G401 (cell line): ENCODE results near the gene CYGB. TPM values are rescaled to one million over a fixed set of nuclear protein-coding genes. Genes with fewer than 3 reads are reported as not detected.

ENCODE experiments used
- DNase-seq: peaks from one replicate; pipeline ENCODE4 v3.0.0-alpha.2; 2015; ENCODE audit warnings: low spot score
- in situ Hi-C: cut with HindIII; loops from 2 replicates; pipeline ENCODE4 v1.10.0; 2016; ENCODE audit warnings: low sequenced_read_pairs, mixed read lengths
- total RNA-seq: library from RNA; depleted of rRNA; stranded (reverse); fragments of >200 nt; shearing (Covaris generic); gene quantifications from 2 replicates; pipeline ENCODE4 v1.2.3, GENCODE V29; 2014; rRNA removed

The CYGB gene
- total RNA-seq: 3.1 and 3.3 TPM in 2 replicates

DNA sequence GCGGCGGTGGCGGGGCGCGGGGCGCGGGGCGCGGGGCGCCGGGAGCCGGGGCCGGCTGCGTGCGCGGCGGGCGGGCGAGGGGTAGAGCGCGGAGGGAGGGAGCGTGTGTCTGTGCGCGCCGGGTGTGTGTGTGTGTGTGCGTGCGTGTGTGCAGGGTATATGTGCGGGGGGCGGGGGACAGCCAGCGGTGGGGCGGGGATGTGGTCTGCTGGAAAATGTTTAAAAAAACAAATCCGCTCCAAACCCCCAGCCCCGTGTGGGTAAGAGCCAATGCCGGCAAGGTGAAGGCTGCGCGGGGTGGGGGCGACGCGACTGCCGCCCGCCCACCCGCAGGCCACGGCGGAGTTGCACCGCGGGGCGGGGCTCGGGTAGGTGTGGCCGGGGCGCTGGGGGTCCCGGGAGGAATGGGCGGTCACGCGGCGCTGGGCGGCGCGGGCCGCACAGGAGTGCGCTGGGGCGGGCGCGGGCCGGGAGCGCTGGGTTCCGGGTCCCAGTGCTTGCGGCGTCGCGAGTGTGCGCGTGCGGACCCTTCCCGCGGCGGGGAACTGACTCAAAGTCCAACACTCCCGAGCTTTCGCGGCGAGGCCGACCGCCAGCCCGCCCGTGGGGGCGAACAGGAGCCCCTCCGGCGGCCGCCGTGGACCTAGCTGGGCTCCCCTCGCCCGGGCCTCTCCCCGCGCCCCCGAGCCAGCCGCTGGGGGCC, at the start of gene CYGB:
TSS of gene CYGB (minus strand) at position 132 of the 703 bp plus-strand sequence. CDS start 167 bp downstream, outside the sequence.
- in situ Hi-C loops: no loop called here
- no peak for DNase-seq

DNA sequence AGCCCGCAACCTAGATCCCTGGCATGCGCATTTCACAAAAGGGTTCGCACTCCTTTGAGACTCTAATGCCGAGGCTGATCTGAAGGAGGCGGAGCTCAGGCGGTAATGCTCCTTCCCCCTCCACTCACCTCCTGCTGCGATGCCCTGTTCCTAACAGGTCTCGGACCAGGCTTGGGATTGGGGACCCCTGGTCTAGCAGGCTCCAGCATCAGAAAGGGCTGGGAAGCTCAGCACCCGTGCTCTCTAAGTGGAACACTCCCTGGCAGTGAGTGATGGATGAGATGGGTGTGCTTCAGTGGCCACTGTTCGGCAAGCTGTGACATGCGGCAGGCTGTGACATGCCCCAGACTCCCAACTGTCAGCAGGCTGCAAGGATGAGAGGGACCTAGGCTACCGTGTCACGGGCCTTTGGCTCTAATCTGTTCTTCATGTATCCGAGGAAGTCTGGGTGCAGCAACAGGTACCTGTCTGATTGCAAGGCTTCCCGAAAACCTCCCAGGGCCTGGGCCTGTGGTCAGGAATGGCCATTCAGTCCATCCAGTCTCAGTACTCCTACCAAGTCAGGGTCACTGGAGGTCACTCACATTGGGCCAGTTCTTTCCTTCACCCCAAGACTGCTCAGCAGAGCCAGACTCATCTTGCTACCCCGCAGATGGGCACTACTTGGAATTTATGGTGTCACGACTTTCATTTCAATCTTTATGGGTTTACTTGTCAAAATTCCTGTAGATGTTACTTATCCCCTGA, 49.4 kb upstream of the CYGB start:
- DNase-seq: no peak
- in situ Hi-C loops: no loop called here

DNA sequence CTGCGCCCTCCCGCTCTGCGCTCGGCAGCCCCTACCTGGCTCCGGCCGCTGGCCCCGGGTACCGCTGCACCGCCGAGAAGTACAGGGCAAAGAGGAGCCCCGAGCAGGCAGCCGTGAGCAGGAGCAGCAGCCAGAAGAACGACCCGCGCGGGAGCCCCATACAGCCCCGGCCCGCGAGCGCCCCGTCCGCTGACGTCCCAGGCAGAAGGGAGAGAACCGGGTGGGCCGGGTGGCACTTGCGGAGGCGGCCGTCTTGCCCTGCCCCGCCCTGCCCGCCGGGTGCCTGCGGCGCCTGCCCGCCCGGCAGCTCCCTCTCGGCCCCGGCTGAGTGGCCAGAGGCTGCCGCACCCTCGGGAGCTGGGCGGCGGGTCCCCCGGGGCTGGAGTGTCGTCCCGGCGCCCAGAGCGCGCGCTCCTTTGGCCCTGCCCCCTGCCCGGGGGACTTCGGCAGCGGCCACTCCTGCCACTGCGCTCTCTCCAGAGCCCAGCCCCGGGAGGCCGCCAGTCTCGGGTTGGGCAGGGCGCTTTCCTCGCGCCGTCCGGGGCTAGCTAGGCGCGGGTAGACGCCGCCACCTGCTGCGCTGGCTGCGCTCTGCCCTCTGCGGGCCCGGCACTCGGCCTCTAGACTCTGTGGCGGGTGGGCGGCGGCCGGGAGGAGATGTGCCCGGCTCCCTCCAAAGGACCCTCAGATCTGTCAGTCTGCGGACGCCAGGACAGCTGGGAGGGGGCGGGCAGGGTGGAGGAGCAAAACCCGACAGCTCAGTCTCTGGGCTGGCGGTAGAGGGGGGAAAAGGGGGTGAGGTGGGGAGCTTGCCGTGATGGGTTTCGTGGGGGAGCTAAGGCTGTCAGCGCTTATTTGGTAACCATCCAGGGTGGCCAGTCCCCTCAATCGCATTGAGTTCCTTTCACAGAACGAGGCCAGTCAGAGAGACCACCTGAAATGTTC, 48.4 kb upstream of the CYGB start, which contains the start of gene ST6GALNAC2:
TSS of gene ST6GALNAC2 (minus strand) at position 212 of the 945 bp plus-strand sequence. CDS start at position 160, 52 bp downstream.
- in situ Hi-C loops: no loop called here
- no peak for DNase-seq

DNA sequence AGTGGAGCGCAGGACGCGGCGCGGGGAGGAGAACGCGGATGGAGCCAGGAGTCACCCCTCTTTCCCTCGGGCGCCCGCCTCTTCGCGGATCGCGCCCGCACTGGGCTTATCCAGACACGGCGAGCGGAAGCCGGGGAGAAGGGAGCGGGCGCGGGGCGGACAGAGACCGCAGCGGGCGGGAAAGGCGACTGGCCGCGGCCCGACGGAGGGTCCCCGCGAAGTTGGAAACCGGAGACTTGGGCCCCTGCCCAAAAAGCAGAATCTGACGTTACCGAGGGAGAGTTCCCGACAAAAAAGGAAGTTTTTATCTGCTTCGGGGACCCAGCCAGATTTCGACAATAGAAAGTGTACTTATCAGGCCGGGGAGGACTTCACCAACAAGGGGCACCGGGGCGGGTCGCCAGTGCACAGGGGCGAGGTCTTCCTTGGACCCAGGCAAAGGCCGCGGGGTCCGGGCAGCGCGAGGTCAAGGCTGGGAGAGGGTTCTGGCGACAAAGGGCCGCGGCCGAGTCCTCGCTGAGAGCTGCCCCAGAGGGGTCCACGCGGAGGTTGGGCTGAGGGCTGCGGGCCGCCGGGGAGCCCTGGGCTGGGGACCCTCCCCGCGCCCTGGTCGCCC, 47.6 kb upstream of the CYGB start:
- no peak for DNase-seq
- in situ Hi-C loops: no loop called here

DNA sequence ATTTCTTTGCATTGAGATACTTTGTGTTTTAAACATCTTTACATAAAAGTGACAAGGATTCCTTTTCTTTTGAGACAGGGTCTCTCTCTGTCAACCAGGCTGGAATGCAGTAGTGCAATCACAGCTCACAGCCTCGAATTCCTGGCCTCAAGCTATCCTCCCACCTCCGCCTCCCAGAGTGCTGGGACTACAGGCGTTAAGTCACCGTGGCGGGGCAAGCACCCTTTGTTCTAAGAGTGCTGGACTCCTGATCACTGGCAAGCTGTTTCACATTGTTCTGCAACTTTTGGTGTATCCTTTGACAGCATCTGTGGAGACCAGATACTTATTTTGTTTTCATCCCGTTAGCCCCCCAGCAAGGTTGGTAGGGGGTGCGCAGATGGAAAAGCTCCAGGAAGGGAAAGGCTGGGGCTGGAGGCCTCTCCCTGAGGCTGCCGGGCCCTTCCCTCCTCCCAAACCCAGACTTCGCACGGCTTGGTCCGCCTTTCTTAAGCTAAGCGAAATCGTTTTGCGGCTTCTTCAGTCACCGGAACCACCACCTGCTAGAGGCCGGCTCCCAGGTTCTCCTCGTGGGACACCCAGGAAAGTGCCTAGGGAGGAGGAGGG, 47.0 kb upstream of the CYGB start:
- in situ Hi-C loops: no loop called here
- no peak for DNase-seq

DNA sequence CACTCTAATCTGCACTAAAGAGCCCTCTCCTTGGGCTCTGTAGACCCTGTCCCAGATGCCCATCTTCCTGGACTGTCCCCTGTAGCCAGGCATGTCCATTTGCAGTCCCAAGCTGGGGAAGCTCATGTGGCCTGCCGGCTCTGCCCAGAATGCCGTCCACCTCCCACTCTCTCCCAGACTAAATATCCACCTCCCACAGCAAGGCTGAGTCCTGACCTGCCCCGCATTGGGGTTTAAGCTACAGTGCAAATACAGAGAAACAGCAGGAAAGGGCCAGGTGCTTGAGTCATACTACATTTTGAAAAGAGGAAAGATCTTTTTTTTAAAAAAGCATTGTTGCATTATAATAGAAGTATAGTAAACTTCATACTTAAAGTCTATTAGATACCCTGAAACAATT, 45.2 kb upstream of the CYGB start:
- no peak for DNase-seq
- in situ Hi-C loops: no loop called here

DNA sequence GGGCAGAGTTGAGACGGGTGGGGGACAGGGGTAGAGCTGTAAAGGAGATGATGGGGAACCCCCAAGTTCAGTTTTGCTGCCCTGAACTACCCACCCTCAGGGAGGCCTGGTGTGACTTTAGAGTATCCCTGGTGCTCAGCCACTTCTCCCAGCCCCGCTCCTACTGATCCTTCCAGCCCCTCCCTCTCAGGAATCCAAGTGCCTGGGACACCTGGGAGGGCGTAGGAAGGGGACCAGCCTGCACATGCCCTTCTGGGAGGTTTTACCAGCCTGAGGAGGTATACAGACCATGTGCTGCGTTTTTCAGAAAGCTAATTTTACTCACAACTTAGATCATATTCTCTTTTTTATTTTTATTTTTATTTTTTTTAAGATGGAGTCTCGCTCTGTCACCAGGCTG, 44.0 kb upstream of the CYGB start:
- DNase-seq: no peak
- in situ Hi-C loops: no loop called here

DNA sequence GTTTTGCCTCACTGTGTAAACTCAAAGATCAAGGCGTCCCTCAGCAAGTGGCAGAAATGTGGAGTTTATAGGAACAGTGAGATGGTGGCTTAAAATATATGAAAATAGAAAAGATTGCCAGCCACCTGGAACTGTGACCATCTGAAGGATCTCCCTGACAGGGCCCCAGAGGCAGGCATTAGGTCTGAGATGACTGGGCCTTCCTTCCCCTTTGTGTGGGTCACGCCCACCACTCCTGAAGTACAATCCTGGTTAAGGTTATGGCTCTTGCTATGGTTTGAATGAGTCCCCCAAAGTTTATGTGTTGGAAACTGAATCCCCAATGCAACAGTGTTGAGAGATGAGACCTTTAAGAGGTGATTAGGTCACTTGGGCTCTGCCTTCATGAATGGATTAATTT, 41.8 kb upstream of the CYGB start:
- in situ Hi-C loops: no loop called here
- no peak for DNase-seq

DNA sequence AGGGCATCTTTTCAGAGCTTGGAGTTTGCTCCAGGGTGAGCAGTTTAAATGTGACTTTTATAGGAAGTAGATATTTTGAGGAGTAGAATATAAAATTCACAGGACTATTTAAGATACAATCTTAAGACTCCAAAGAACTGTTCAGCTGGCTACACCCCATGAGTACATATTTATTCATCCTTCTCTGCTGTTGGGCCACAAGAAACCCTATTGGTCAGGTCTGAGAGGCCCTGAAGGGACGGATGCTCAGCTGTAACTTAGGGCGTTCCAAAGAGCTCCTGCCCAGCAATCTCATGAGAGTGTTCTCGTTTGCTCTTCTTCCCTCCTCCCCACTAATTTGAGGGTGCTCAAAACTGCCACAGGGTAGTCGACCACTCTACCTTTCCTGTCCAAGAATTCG, 40.9 kb upstream of the CYGB start:
- in situ Hi-C loops: no loop called here
- DNase-seq: no peak

DNA sequence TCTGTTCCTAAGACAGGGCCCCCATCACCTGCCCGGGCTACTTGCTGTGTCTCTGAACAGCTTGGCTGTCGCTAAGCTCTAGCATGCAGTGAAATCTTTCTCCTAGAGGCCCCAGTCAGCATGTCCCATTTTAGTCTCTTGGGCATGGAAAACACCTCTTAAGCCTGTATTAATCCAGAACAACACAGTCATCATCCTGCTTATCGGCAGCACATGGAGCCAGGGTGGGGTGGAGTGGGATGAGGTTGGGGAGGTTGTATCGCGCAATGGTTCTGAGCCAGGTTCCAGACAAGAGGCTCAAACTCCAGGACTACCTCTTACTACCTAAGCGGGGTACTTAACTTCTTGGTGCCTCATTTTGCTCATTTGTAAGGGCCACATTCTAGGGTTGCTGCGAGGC, 40.4 kb upstream of the CYGB start:
- no peak for DNase-seq
- in situ Hi-C loops: no loop called here

DNA sequence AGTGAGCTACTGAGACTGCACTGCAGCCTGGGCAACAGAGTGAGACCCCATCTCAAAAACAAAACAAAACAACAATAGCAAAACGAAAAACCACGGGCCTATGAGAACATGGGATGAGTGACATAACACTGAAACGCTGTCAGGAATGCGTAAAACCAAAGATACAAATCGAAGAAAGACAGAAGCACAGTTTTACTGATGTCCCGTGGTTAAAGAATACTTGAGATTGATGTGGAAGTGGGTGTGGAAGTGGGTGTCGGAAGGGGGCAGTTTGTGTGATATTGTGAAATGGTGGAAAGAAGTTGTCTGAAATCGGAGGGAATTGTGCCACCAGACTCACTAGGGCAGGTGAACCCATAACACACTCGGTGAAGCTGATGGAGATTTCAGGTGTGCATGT, 38.7 kb upstream of the CYGB start:
- in situ Hi-C loops: no loop called here
- DNase-seq: no peak

DNA sequence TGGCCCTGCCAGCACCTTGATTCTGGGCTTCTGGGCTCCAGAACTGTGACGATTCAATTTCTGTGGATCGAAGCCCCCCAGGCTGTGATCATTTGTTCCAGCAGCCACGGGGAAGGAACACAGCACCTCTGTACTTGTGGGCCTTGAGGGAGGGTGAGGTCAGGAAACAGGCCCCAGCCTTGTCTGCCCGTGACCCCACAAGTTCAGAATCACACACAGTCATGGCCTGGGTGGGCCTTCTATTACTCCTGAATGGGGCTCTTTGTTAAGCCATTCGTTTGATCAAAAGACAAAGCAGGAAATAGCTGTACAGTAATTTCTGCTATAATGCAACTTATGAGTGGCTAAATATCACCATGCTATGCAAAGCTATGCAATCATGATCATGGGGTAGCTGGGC, 38.1 kb upstream of the CYGB start:
- in situ Hi-C loops: no loop called here
- no peak for DNase-seq

DNA sequence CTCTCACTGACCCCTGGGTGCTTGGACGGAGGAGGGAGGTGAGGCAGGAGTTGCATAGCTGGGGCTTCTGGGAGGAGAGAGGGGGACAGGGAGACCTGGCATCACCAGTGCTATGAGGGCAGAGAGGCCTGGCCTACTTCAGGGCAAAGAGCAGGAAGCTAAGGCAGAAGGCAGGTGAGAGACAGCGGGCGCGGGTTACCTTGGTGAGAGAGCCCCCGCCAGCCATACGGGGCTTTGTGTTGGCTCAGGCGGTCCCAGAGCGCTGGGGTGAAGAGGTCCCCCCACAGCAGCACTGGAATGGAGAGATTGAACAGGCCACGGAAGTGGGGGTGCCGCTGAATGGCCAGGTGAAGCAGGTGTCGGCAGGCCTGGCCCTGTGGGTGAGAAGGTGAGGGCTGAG, 36.7 kb upstream of the CYGB start:
- in situ Hi-C loops: no loop called here
- DNase-seq: no peak

DNA sequence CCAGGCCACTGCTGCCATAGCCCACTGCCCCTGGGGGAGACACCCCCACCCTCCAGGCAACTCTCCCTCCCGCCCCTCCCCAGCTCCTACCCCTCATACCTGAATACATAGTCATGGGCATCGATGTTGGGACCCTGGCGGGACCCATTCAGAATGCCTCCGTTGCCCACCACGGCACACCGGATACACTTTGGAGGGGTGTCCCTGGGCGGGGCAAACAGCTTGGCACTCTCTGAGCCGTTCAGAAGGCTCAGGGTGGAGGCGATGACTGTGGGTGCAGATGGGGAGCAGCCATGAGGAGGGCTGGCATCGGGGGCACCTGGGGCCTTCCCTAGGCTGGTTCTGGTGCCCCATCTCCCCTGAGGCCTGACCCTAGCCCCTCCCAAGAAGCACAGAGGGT, 35.6 kb upstream of the CYGB start:
- no peak for DNase-seq
- in situ Hi-C loops: no loop called here

DNA sequence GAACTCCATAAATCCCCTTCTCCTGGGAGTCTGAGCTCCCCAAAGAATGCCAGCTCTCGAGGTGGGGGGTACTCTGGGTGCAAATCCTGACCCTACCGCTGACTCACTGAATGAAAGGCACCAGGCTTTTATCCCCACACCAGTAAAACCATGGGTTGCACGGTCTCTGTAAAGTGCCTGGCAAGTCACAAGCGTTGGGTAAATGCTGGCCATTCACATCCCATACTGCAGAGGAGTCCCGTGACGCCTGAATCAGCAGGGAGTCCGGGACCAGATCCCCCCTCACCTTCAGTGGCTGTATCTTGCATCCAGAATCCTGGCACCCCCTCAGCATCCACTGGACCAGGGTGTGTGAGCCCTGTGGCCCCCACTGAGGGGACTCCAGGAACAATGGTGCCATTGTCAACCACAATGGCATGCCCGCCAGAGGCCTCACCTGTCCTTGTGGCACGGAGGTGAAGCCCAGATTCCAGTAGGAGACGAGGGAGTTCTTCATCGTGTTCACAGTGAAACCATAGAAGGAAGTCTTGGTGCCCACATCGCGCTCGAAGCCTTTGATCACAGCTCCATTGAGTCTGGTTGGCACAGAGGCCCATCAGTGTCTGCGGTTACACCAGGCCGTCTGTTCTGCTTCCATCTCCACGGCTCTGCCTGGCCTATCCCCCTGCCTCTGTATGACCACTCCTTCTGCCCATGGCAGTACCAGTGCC, 34.8 kb upstream of the CYGB start:
- DNase-seq: no peak
- in situ Hi-C loops: no loop called here

DNA sequence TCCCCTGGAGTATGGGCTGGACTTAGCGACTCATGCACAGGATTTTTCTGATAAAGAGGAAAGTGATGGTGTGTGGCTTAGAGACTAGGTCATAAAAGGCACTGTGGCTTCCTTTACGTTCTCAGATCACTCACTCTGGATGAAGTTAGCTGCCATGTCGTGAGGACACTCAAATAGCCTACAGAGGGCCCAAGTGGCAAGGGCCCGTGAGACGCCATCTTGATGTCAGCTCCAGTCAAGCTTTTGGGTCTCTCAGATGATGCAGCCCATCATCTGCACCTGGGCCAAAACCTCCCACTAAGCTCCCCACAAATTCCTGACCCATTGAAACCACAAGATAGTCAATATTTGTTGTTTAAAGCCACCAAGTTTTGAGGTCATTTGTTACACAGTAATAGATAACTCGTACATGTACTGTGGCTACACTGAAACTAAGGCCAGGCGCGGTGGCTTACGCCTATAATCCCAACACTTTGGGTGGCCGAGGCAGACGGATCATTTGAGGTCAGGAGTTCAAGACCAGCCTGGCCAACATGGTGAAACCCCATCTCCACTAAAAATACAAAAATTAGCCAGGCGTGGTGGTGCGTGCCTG, 33.5 kb upstream of the CYGB start:
- no peak for DNase-seq
- in situ Hi-C loops: no loop called here

DNA sequence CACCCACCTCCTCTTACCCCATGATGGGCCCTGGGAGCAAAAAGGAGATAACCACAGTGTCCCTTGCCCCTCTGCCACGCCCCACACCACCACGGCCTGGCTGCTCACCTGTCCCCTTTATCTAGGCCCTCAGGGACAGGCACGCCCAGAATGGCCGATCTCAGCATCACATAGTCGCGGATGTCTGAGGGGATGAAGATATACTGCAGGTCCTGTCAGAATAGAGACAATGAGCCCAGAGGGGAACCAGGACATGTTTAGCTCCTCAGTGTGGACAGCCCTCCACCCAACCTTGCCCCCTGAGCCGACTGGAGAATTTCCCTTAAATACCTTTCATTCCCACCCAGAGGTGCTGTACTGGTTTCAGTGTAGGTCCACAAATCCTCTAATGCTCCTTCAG, 32.9 kb upstream of the CYGB start:
- in situ Hi-C loops: no loop called here
- DNase-seq: no peak
